HepG2 (cell line): ENCODE measurements around the gene PHYH. TPM values are rescaled to one million over a fixed set of nuclear protein-coding genes. Genes with fewer than 3 reads are reported as not detected.
A peak's percentile ranks its signal among the peaks of the same experiment; 100 is the strongest.

Experiments
- ARID4A ChIP-seq: sonication (generic); formaldehyde crosslinking; IDR thresholded peaks from 2 replicates; pipeline ENCODE4 v1.5.0; 2020; ENCODE audit warnings: mild to moderate bottlenecking, missing genetic modification reagents, borderline replicate concordance
- ARNT ChIP-seq: fragments of 450-650 bp; IDR thresholded peaks from 2 replicates; pipeline ENCODE4 v1.6.1; 2017
- ATF3 ChIP-seq: sonication (generic); formaldehyde crosslinking; IDR thresholded peaks from 2 replicates; pipeline ENCODE4 v1.4.0; 2020; ENCODE audit warnings: missing genetic modification reagents
- FOXA1 ChIP-seq, 2 experiments: fragments of 450-650 bp in 1 of 2; sonication (generic) in 1 of 2; formaldehyde crosslinking in 1 of 2; IDR thresholded peaks; 2 replicates each; pipeline versions ENCODE4 v1.4.0 to v1.6.1; 2016 to 2020; ENCODE audit warnings: missing genetic modification reagents in 1 of 2
- FOXM1 ChIP-seq: sonication (generic); formaldehyde crosslinking; IDR thresholded peaks from 2 replicates; pipeline ENCODE4 v1.5.0; 2020; ENCODE audit warnings: missing genetic modification reagents
- KAT8 ChIP-seq: IDR thresholded peaks from 2 replicates; pipeline ENCODE4 v1.6.1; 2016; ENCODE audit warnings: missing genetic modification reagents, missing compliant biosample characterization
- KDM5A ChIP-seq: fragments of 200-600 bp; sonication (generic); IDR thresholded peaks from 2 replicates; pipeline ENCODE4 v1.7.0; 2018; ENCODE audit warnings: antibody characterized with exemption, mild to moderate bottlenecking, low read length, borderline replicate concordance
- NCOA5 ChIP-seq: sonication (generic); formaldehyde crosslinking; IDR thresholded peaks from 2 replicates; pipeline ENCODE4 v1.4.0; 2020; ENCODE audit warnings: missing genetic modification reagents
- PITX1 ChIP-seq: sonication (generic); formaldehyde crosslinking; IDR thresholded peaks from 2 replicates; pipeline ENCODE4 v1.5.1; 2020; ENCODE audit warnings: mild to moderate bottlenecking, missing genetic modification reagents
- PRMT3 ChIP-seq: sonication (generic); formaldehyde crosslinking; IDR thresholded peaks from 2 replicates; pipeline ENCODE4 v1.8.1; 2022; ENCODE audit warnings: low read depth, mild to moderate bottlenecking, moderate library complexity, missing genetic modification reagents, borderline replicate concordance
- SMAD1 ChIP-seq: sonication (generic); formaldehyde crosslinking; IDR thresholded peaks from 2 replicates; pipeline ENCODE4 v1.4.0; 2020; ENCODE audit warnings: missing genetic modification reagents, low read depth, mild to moderate bottlenecking, borderline replicate concordance
- ZHX2 ChIP-seq, 2 experiments: sonication (generic) in 1 of 2; formaldehyde crosslinking in 1 of 2; IDR thresholded peaks; 2 replicates each; pipeline versions ENCODE4 v1.6.1 to v1.9.0; 2014 to 2022; ENCODE audit warnings: antibody characterized with exemption in 1 of 2, borderline replicate concordance in 1 of 2, inconsistent platforms in 1 of 2, low read depth in 1 of 2, missing genetic modification reagents in 1 of 2
- ZNF441 ChIP-seq: sonication (generic); formaldehyde crosslinking; IDR thresholded peaks from 2 replicates; pipeline ENCODE4 v1.7.0; 2021; ENCODE audit warnings: missing genetic modification reagents, borderline replicate concordance
- ZNF446 ChIP-seq: sonication (generic); formaldehyde crosslinking; IDR thresholded peaks from 2 replicates; pipeline ENCODE4 v1.5.0; 2020; ENCODE audit warnings: mild to moderate bottlenecking, missing genetic modification reagents
- ZNF564 ChIP-seq: sonication (generic); formaldehyde crosslinking; IDR thresholded peaks from 2 replicates; pipeline ENCODE4 v1.8.1; 2023; ENCODE audit warnings: mild to moderate bottlenecking, missing genetic modification reagents
- ZNF7 ChIP-seq: IDR thresholded peaks from 2 replicates; pipeline ENCODE4 v1.6.1; 2016; ENCODE audit warnings: missing biosample characterization, missing genetic modification reagents
- ZNF773 ChIP-seq: sonication (generic); formaldehyde crosslinking; IDR thresholded peaks from 2 replicates; pipeline ENCODE4 v1.4.0; 2020; ENCODE audit warnings: missing genetic modification reagents, borderline replicate concordance
- ZNF878 ChIP-seq: sonication (generic); formaldehyde crosslinking; IDR thresholded peaks from 2 replicates; pipeline ENCODE4 v1.8.1; 2023; ENCODE audit warnings: mild to moderate bottlenecking, missing genetic modification reagents, moderate library complexity
- polyA plus RNA-seq, 8 experiments: library from polyadenylated mRNA; depleted of rRNA in 3 of 8; stranded (reverse) in 7 of 8; unstranded in 1 of 8; fragments of >200 nt; fragmentation: Illumina TruSeq in 4 of 8; extraction: Trizol in 4 of 8; gene quantifications; 2 replicates each; pipeline versions ENCODE4 v1.2.1 to v1.2.3, GENCODE V29; 2011 to 2016; ENCODE audit warnings: low read depth in 4 of 8, missing spikeins in 1 of 8, mixed read lengths in 1 of 8; ENCODE audit not compliant: insufficient read depth in 1 of 8
- total RNA-seq, 5 experiments: library from RNA; depleted of rRNA; stranded (reverse); fragments of >200 nt; fragmentation: Illumina TruSeq; extraction: Trizol; gene quantifications; 2 replicates each; pipeline ENCODE4 v1.2.3, GENCODE V29; 2016; ENCODE audit warnings: low read depth in 1 of 5

Gene PHYH
- total and polyA plus RNA-seq, 2 of the 13 experiments (the other 11 are each of a cell fraction or from before 2014, with no cell fraction given) = 27.2 to 34.5 TPM

- peak; percentile 79; the same call in 1 of the 2 replicates for TF ChIP-seq FOXM1 (CRISPR knock-in tag)
- no peak for TF ChIP-seq ZNF564 (CRISPR knock-in tag)
- TF ChIP-seq ZNF446 (CRISPR knock-in tag) = no peak
- TF ChIP-seq NCOA5 (CRISPR knock-in tag) = no peak
- no peak for TF ChIP-seq ZNF773 (CRISPR knock-in tag)
- TF ChIP-seq ZHX2 (IDR thresholded peaks at IDR 0.05; ENCODE audit: low read depth) = no peak
- TF ChIP-seq ZHX2 (CRISPR knock-in tag; IDR thresholded peaks at IDR 0.05; ENCODE audit: borderline replicate concordance) = no peak
- peak; percentile 14; the same call in 1 of the 2 replicates for TF ChIP-seq KDM5A
- no peak for TF ChIP-seq PITX1 (CRISPR knock-in tag)
- TF ChIP-seq PRMT3 = no peak
- TF ChIP-seq KAT8 (CRISPR knock-in tag) = no peak; the same call in 1 of the 2 replicates
- no peak for TF ChIP-seq SMAD1 (CRISPR knock-in tag)
- 0 out of 2 replicates have a peak, but pooled peaks have one; percentile 32 for TF ChIP-seq ZNF441
- no peak for TF ChIP-seq FOXA1 (IDR thresholded peaks at IDR 0.05)
- no peak for TF ChIP-seq FOXA1 (CRISPR knock-in tag; IDR thresholded peaks at IDR 0.05)
- peak; percentile 53; the same call in 1 of the 2 replicates for TF ChIP-seq ATF3 (CRISPR knock-in tag)
- TF ChIP-seq ZNF878 = no peak
- TF ChIP-seq ARID4A = peak; percentile 71; the same call in 1 of the 2 replicates
- no peak for TF ChIP-seq ZNF7 (CRISPR knock-in tag)
- TF ChIP-seq ARNT = no peak
Measured at GRCh38 chr10:13348216-13349017, 48.6 kb upstream of the PHYH start, which contains the start of gene SEPHS1 (continued).
